ENCODE data around the gene NCKAP1.

NCKAP1 gene

GRCh38 chr2:182952741-182953450 lies 85.4 kb downstream of the NCKAP1 start:
- Mint-ChIP-seq H3K27ac (no peak overlapping the region), H3K9me3 (no peaks in the 10 kb centered on the region), H3K4me1 (peaks cover 10% of the 10 kb centered on the region), H3K27me3 (ENCODE audit: low read depth, poor library complexity) (no peaks in the 10 kb centered on the region), H3K4me3 (no peak overlapping the region), H3K36me3 (ENCODE audit: low read depth) (peaks cover 67% of the 10 kb centered on the region)
- no peak for DNase-seq
- no peak for TF ChIP-seq CTCF (IDR thresholded peaks at IDR 0.05)

- no peak for DNase-seq
- H3K9me3 Mint-ChIP-seq, result no peaks in the 10 kb centered on the region
- no peak overlapping the region for H3K27ac Mint-ChIP-seq
- H3K4me1 Mint-ChIP-seq, result peaks cover 10% of the 10 kb centered on the region
- no peak for TF ChIP-seq CTCF (IDR thresholded peaks at IDR 0.05)
- no peaks in the 10 kb centered on the region for H3K27me3 Mint-ChIP-seq (ENCODE audit: low read depth, poor library complexity)
- no peak overlapping the region for H3K4me3 Mint-ChIP-seq
- H3K36me3 Mint-ChIP-seq (ENCODE audit: low read depth), result peaks cover 61% of the 10 kb centered on the region
Observed at GRCh38 chr2:182951948-182952663, 86.2 kb downstream of the NCKAP1 start.

- Mint-ChIP-seq H3K27me3 (ENCODE audit: low read depth, poor library complexity) (no peaks in the 10 kb centered on the region), H3K4me3 (no peak overlapping the region), H3K9me3 (no peaks in the 10 kb centered on the region), H3K27ac (no peak overlapping the region), H3K36me3 (ENCODE audit: low read depth) (peaks cover 63% of the 10 kb centered on the region), H3K4me1 (peaks cover 22% of the 10 kb centered on the region)
- no peak for DNase-seq
- TF ChIP-seq CTCF (IDR thresholded peaks at IDR 0.05), result no peak
Observed at GRCh38 chr2:182950546-182950945, 87.7 kb downstream of the NCKAP1 start.

GRCh38 chr2:182949572-182950189 lies 88.6 kb downstream of the NCKAP1 start:
- no peak for TF ChIP-seq CTCF (IDR thresholded peaks at IDR 0.05)
- peaks cover 21% of the 10 kb centered on the region for H3K4me1 Mint-ChIP-seq
- H3K9me3 Mint-ChIP-seq, result no peaks in the 10 kb centered on the region
- peaks cover 64% of the 10 kb centered on the region for H3K36me3 Mint-ChIP-seq (ENCODE audit: low read depth)
- no peak for DNase-seq
- H3K27me3 Mint-ChIP-seq (ENCODE audit: low read depth, poor library complexity), result no peaks in the 10 kb centered on the region
- peak overlapping the region; percentile 23 for H3K27ac Mint-ChIP-seq
- H3K4me3 Mint-ChIP-seq, result no peak overlapping the region

GRCh38 chr2:182949052-182949451 lies 89.2 kb downstream of the NCKAP1 start:
- Mint-ChIP-seq H3K4me1 (peaks cover 21% of the 10 kb centered on the region), H3K27me3 (ENCODE audit: low read depth, poor library complexity) (no peaks in the 10 kb centered on the region), H3K4me3 (no peak overlapping the region), H3K9me3 (no peaks in the 10 kb centered on the region), H3K27ac (peak overlapping the region; percentile 1), H3K36me3 (ENCODE audit: low read depth) (peaks cover 65% of the 10 kb centered on the region)
- TF ChIP-seq CTCF (IDR thresholded peaks at IDR 0.05), result no peak
- DNase-seq, result no peak
